ENCODE data around the gene CCNG2. TPM values are rescaled to one million over a fixed set of nuclear protein-coding genes. Genes with fewer than 3 reads are reported as not detected.

CCNG2 gene
- total RNA-seq, 1 donor from 2014 or later, result 8.5 TPM

- ATAC-seq (no peak), DNase-seq (ENCODE audit: missing footprints) (no peak)
- intact Hi-C loops (cut with DNase I), result no loop called here
Observed at GRCh38 chr4:77169481-77169880, 12.5 kb downstream of the CCNG2 start.

DNA sequence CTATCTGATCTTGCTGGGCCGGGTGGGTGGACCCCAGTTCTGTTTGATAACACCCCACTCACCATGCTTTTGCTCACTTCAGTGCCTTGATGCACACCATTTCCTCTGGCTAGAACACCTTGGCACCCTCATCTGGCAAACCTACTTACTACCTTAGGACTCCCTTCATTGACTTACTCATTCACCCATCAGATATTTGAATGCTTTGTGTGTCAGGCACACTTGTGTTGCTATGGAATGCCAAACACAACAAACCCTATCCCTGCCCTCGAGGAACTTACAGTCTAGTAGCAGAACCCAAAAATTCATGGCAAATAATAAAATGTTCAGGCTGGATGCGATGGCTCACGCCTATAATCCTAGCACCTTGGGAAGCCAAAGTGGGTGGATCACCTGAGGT is 13.9 kb downstream of the CCNG2 start:
- no peak for DNase-seq (ENCODE audit: missing footprints)
- ATAC-seq, result no peak
- intact Hi-C loops (cut with DNase I), result no loop called here

GRCh38 chr4:77172336-77172735 is 15.3 kb downstream of the CCNG2 start:
- intact Hi-C loops (cut with DNase I), result no loop called here
- ATAC-seq (no peak), DNase-seq (ENCODE audit: missing footprints) (no peak)

DNA sequence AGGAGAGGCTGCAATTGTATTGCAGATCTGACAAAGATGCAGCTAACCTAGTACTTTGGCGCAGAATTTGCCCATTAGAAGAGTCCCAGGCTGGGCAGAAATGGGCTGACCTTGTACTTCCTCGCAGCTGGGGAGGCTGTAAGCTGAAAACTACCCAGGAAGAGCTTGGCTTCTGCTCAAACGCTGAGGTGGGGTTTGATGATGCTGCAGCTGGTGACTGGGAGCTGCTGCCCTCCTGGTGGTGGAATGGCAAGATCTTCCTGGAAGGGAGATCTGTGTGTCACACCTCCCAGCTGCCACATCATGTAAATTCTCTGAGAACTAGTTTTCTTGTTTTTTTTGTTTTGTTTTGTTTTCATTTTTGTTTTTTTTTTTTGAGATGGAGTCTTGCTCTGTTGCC is 17.4 kb downstream of the CCNG2 start:
- DNase-seq (ENCODE audit: missing footprints) (no peak), ATAC-seq (no peak)
- intact Hi-C loops (cut with DNase I), result no loop called here

GRCh38 chr4:77175201-77175611 is 18.2 kb downstream of the CCNG2 start:
- ATAC-seq (no peak), DNase-seq (ENCODE audit: missing footprints) (no peak)
- intact Hi-C loops (cut with DNase I), result no loop called here

- intact Hi-C loops (cut with DNase I), result no loop called here
- no peak for DNase-seq (ENCODE audit: missing footprints)
- no peak for ATAC-seq
Observed at GRCh38 chr4:77176640-77177039, 19.6 kb downstream of the CCNG2 start.

- ATAC-seq (no peak), DNase-seq (ENCODE audit: missing footprints) (no peak)
- intact Hi-C loops (cut with DNase I), result no loop called here
Observed at GRCh38 chr4:77177199-77177598, 20.2 kb downstream of the CCNG2 start.

DNA sequence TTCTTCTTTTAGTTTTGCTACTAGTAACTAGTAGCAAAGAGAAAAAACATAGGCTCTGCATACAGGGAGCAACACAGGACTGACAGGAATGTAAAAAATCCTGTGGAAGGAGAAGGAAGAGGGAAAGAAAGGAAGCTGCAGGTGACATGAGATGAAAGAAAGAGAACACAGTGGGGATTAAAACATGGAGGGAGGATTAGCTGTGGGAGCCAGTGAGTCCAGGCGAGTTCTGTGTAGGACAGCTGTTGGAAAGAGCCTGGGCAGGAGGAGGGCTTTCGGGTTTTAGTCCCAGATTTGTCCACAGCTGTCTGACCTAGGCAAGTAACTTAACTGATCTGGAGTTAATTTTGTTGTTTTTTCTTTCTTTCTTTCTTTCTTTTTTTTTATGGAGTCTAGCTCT is 21.6 kb downstream of the CCNG2 start:
- ATAC-seq (no peak), DNase-seq (ENCODE audit: missing footprints) (no peak)
- intact Hi-C loops (cut with DNase I), result no loop called here

- intact Hi-C loops (cut with DNase I), result no loop called here
- ATAC-seq (no peak), DNase-seq (ENCODE audit: missing footprints) (no peak)
Observed at GRCh38 chr4:77179519-77179918, 22.5 kb downstream of the CCNG2 start.

- ATAC-seq, result no peak
- DNase-seq (ENCODE audit: missing footprints), result no peak
- intact Hi-C loops (cut with DNase I), result no loop called here
Observed at GRCh38 chr4:77181720-77182119, 24.7 kb downstream of the CCNG2 start.

GRCh38 chr4:77183777-77184420 is 26.9 kb downstream of the CCNG2 start:
- DNase-seq (ENCODE audit: missing footprints) (no peak), ATAC-seq (no peak)
- intact Hi-C loops (cut with DNase I), result no loop called here

DNA sequence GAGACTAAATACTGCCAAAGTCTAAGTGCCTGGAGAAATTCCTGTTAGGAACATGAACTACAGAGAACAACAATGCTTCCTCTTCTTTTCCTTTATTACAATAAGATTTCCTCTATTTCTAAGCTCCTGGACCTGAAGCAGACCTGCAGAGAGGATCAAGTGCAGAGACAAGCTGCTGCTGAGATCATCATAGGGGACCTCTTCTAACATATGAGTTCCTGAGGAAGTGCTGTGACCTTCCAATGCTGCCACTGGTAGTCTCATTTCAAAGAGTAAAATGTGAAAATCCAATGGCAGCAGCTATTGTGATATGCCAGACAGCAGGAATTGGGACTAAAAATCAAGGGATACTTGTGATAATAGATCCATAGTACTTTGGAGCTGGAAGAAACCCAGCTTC is 28.0 kb downstream of the CCNG2 start:
- DNase-seq (ENCODE audit: missing footprints) (no peak), ATAC-seq (no peak)
- intact Hi-C loops (cut with DNase I), result no loop called here

DNA sequence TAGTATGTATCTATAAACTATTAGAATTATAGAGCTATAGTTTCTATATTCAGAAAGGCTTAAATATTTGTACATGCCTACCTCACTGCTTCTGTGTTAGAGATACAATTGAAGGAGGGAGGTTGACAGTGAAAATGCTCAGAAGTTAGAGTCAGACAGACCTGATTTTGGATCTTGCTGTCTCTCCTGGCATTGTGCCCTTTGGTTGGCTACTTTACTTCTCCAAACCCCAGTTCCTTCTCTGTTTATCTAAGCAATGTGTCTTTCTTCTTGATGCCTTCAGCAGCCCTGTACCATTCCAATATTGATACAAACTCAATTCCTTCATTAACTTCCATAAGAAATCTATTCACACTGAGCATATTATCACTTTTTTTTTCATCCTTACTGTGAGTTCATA is 28.7 kb downstream of the CCNG2 start:
- intact Hi-C loops (cut with DNase I), result no loop called here
- DNase-seq (ENCODE audit: missing footprints) (no peak), ATAC-seq (no peak)

DNA sequence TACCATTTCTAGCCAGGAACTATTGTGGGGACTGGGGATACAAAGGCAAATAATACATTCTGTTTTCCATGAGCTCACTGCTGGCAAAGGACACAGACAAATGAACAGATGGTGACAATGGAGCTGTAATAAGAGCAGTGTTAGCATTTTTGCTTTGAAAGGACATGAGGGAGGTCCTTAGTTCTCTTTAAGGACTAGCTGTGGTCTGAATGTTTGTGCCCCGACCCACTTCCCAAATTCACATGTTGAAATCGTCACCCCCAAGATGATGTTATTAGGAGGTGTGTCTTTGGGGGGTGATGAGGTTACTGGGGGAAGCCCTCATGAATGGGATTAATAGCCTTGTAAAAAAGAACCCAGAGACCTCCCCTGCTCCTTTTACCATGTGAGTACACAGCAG is 30.3 kb downstream of the CCNG2 start:
- intact Hi-C loops (cut with DNase I), result no loop called here
- ATAC-seq, result no peak

DNA sequence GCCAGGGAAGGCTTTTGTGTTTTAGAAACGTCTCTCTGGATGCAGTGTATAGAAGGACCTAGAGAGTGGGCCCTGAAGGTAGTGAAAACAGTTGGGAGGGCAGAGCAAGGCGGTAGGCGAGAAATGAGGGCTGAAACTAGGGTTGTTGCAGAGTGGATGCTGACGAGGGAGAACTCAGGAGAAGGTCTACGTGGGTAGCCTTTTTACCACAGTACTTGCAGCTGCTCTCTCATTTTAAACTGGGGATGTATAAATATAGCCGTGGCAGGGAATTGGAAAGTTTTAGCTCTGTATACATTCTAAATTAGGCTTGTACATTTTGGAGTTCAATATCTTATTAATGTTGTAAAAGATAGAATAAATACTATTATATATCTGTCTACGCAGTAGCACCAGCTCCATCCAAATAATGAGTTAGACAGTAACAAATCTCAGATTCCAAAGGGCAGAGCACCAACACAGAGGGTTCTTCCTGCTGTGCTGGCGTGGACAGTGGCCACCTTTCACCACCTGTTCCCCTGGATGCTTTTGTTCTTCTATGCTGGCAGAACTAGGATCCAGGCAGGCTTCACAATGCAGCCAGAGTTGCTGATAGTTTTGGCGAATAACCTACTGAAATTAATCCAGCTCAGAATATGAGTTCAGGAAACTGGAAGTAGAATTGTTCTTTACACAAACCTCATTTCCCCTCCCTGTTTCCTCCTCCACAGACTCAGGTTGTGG is 31.7 kb downstream of the CCNG2 start:
- intact Hi-C loops (cut with DNase I), result no loop called here
- DNase-seq (ENCODE audit: missing footprints), result no peak

More for the DNA sequence above, 30.3 kb downstream of the CCNG2 start:
- no peak for DNase-seq (ENCODE audit: missing footprints)

GRCh38 chr4:77189412-77189811 is 32.4 kb downstream of the CCNG2 start:
- DNase-seq (ENCODE audit: missing footprints) (no peak), ATAC-seq (no peak)
- intact Hi-C loops (cut with DNase I), result no loop called here

More for the DNA sequence above, 31.7 kb downstream of the CCNG2 start:
- no peak for ATAC-seq

- intact Hi-C loops (cut with DNase I), result no loop called here
- no peak for ATAC-seq
- no peak for DNase-seq (ENCODE audit: missing footprints)
Observed at GRCh38 chr4:77190053-77190452, 33.0 kb downstream of the CCNG2 start.

GRCh38 chr4:77193046-77193445 is 36.0 kb downstream of the CCNG2 start:
- no peak for ATAC-seq
- DNase-seq (ENCODE audit: missing footprints), result no peak
- intact Hi-C loops (cut with DNase I), result no loop called here

GRCh38 chr4:77193511-77194102 is 36.6 kb downstream of the CCNG2 start:
- intact Hi-C loops (cut with DNase I), result no loop called here
- peak; percentile 48 for ATAC-seq
- DNase-seq (ENCODE audit: missing footprints), result peak; percentile 89

GRCh38 chr4:77194366-77194765 is 37.4 kb downstream of the CCNG2 start:
- intact Hi-C loops (cut with DNase I), result no loop called here
- ATAC-seq (no peak), DNase-seq (ENCODE audit: missing footprints) (no peak)

Measured in Right ventricle myocardium inferior (tissue), 1 donor.